ENCODE results near the gene LMNTD1. TPM values are rescaled to one million over a fixed set of nuclear protein-coding genes. Genes with fewer than 3 reads are reported as not detected.
A peak's percentile ranks its signal among the peaks of the same experiment; 100 is the strongest.
"Not testable (repeated sequence)": the region's sequence is repeated elsewhere in the genome, so short reads cannot be mapped to it uniquely, and the experiment has no call there.

LMNTD1 gene
- total RNA-seq, 2 donors from 2014 or later = 36.9 to 54.7 TPM

DNA sequence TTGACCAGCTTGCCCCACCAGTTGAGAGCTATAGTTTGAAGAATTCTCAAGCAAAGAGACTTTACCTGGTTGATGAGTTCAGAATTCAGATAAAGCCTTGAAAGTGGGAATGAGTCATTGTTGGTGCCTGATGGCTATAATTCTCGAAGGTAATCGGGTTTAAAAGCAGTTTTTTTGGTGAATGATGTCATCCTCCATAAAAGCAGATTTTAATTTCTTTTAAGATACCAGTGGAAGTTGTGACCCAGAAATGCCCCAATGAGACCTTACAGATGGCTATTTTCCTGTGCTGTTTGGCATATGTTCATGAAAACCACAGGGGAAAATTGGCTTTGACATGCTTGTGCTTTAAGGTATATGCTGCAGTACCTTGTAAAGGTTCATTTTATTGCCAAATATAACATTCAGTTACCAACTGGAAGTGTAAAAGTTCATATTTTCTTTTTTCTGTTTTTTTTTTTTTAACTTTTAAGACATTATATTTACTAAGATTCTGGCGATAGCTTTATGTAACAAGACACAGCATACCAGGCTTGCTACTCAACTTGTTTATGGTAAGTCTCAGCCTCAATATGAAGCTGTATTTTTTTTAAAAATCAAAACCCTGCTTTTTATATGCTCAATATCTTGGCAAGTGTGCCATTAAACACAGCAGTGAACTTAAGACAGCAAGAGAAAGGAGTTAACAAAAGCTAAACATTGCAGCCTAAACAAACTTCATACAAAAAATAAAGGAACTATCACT is 119.3 kb downstream of the LMNTD1 start:
- 36 to 83% methylated on average over 2 to 3 of the region's 3 CpGs for WGBS, 2 experiments (ENCODE audit: insufficient coverage in 1 of 2, insufficient read length in 1 of 2)
- H3K36me3 Mint-ChIP-seq (ENCODE audit: low read depth) = no peaks in the 10 kb centered on the region
- peaks cover 32% of the 10 kb centered on the region for H3K4me1 Mint-ChIP-seq
- H3K4me1 ChIP-seq (ENCODE audit: control insufficient read depth, insufficient read depth, low read length) = peaks cover 10% of the 10 kb centered on the region
- no peaks in the 10 kb centered on the region for H3K9me3 ChIP-seq (ENCODE audit: control insufficient read depth, low read length)
- H3K4me3 ChIP-seq (ENCODE audit: low read length) = no peak overlapping the region
- no peak overlapping the region for H3K4me3 Mint-ChIP-seq
- H3K9me3 Mint-ChIP-seq = no peaks in the 10 kb centered on the region
- no peaks in the 10 kb centered on the region for H3K27me3 ChIP-seq (ENCODE audit: control insufficient read depth, insufficient read depth, low read length, poor library complexity, severe bottlenecking)
- peak overlapping the region; percentile 3 for H3K27ac Mint-ChIP-seq
- H3K36me3 ChIP-seq (ENCODE audit: control insufficient read depth, insufficient read depth, low read length) = no peaks in the 10 kb centered on the region
- no peak overlapping the region for H3K27ac ChIP-seq (ENCODE audit: low read depth, low read length)
- no peak overlapping the region for H3K9ac ChIP-seq (ENCODE audit: extremely low read depth, low read length, poor library complexity, severe bottlenecking)
- no peak for DNase-seq
- TF ChIP-seq, protein P1, sequence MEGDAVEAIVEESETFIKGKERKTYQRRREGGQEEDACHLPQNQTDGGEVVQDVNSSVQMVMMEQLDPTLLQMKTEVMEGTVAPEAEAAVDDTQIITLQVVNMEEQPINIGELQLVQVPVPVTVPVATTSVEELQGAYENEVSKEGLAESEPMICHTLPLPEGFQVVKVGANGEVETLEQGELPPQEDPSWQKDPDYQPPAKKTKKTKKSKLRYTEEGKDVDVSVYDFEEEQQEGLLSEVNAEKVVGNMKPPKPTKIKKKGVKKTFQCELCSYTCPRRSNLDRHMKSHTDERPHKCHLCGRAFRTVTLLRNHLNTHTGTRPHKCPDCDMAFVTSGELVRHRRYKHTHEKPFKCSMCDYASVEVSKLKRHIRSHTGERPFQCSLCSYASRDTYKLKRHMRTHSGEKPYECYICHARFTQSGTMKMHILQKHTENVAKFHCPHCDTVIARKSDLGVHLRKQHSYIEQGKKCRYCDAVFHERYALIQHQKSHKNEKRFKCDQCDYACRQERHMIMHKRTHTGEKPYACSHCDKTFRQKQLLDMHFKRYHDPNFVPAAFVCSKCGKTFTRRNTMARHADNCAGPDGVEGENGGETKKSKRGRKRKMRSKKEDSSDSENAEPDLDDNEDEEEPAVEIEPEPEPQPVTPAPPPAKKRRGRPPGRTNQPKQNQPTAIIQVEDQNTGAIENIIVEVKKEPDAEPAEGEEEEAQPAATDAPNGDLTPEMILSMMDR (conservative IDR thresholded peaks at IDR 0.05) = no peak
- H3K27me3 Mint-ChIP-seq (ENCODE audit: insufficient read depth) = no peaks in the 10 kb centered on the region

DNA sequence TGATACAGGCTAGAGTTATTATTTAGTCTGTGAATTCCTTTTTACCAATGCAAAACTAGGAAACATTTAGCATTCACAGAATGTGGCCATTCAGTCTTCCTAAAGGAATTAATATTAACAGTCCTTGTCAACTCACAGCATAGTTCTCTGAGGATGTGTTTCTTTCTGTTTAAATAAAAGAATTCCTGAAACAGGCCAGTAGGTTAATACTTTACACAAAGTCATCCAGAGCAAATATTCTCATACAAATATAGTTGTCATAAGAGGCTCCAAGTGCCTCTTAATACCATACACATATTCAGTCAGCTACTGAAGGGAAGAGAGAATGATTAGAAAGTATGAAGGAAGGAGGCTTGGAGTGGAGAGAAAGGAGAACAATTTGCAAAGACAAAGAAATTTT is 120.1 kb downstream of the LMNTD1 start:
- H3K9me3 Mint-ChIP-seq = no peaks in the 10 kb centered on the region
- Histone ChIP-seq H3K9ac (ENCODE audit: extremely low read depth, low read length, poor library complexity, severe bottlenecking) (no peak overlapping the region), H3K36me3 (ENCODE audit: control insufficient read depth, insufficient read depth, low read length) (no peaks in the 10 kb centered on the region), H3K9me3 (ENCODE audit: control insufficient read depth, low read length) (no peaks in the 10 kb centered on the region), H3K27me3 (ENCODE audit: control insufficient read depth, insufficient read depth, low read length, poor library complexity, severe bottlenecking) (no peaks in the 10 kb centered on the region), H3K4me3 (ENCODE audit: low read length) (no peak overlapping the region), H3K4me1 (ENCODE audit: control insufficient read depth, insufficient read depth, low read length) (peaks cover 10% of the 10 kb centered on the region), H3K27ac (ENCODE audit: low read depth, low read length) (no peak overlapping the region)
- no peak overlapping the region for H3K4me3 Mint-ChIP-seq
- peaks cover 32% of the 10 kb centered on the region for H3K4me1 Mint-ChIP-seq
- H3K36me3 Mint-ChIP-seq (ENCODE audit: low read depth) = no peaks in the 10 kb centered on the region
- no peaks in the 10 kb centered on the region for H3K27me3 Mint-ChIP-seq (ENCODE audit: insufficient read depth)
- TF ChIP-seq, protein P1 (conservative IDR thresholded peaks at IDR 0.05) = no peak
- peak overlapping the region; percentile 3 for H3K27ac Mint-ChIP-seq
- DNase-seq = no peak

DNA sequence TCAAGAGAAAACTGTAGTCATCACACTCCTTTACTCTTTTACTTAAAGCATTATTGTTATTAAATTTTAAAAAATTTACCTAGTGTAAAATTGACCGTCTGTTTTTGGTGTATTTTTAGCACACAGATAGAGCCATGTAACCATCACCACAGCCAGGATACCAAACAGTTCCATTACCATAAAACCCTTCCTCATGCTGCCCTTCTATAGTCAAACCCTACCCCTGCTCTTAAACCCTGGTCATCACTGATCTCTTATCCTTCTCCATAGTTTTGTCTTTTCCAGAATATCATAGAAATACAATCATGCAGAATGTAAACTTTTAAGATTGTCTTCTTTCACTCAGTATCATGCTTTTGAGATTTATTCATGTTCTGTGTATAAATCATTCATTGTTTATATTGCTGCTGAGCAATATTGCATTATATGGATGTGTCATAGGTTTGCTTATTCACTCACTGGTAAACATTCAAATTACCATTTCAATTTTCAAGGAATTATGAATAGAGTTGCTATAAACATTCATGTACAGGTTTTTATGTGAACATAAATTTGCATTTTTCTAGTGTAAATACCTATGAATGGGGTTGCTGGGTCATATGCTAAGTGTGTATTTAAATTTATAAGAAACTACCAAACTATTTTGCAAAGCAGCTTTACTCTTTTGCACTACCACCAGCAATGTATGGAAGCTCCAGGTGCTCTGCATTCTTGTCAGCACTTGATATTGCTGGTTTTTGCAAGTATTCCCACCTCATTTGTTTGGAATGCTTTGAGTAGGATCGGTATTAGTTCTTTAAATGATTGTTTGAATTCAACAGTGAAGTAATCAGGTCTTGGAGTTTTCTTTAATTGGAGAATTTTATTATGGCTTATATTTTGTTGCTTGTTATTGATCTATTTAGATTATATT is 125.5 kb downstream of the LMNTD1 start:
- Histone ChIP-seq H3K27me3 (ENCODE audit: control insufficient read depth, insufficient read depth, low read length, poor library complexity, severe bottlenecking) (no peaks in the 10 kb centered on the region), H3K9ac (ENCODE audit: extremely low read depth, low read length, poor library complexity, severe bottlenecking) (no peak overlapping the region), H3K9me3 (ENCODE audit: control insufficient read depth, low read length) (no peaks in the 10 kb centered on the region), H3K4me3 (ENCODE audit: low read length) (no peak overlapping the region), H3K4me1 (ENCODE audit: control insufficient read depth, insufficient read depth, low read length) (peaks cover 1% of the 10 kb centered on the region), H3K36me3 (ENCODE audit: control insufficient read depth, insufficient read depth, low read length) (no peaks in the 10 kb centered on the region), H3K27ac (ENCODE audit: low read depth, low read length) (no peak overlapping the region)
- Mint-ChIP-seq H3K27ac (no peak overlapping the region), H3K27me3 (ENCODE audit: insufficient read depth) (no peaks in the 10 kb centered on the region), H3K4me1 (peaks cover 3% of the 10 kb centered on the region), H3K36me3 (ENCODE audit: low read depth) (no peaks in the 10 kb centered on the region), H3K9me3 (no peaks in the 10 kb centered on the region), H3K4me3 (no peak overlapping the region)
- TF ChIP-seq, protein P1 (conservative IDR thresholded peaks at IDR 0.05) = no peak
- no peak for DNase-seq
- WGBS, 2 experiments (ENCODE audit: insufficient coverage in 1 of 2, insufficient read length in 1 of 2) = 90 to 100% methylated on average over 1 to 2 of the region's 2 CpGs

DNA sequence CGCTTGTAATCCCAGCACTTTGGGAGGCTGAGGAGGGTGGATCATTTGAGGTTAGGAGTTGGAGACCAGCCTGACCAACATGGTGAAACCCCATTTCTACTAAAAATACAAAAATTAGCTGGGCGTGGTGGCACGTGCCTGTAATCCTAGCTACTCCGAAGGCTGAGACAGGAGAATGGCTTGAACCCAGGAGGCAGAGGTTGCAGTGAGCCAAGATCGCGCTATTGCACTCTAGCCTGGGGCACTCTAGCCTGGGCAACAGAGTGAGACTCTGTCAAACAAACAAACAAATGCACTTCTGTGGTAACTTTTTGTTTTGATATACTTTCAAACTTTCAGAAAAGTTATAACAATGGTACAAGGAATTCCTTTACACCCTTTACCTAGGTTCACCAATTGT is 126.3 kb downstream of the LMNTD1 start:
- not testable (repeated sequence) for H3K27ac ChIP-seq (ENCODE audit: low read depth, low read length); H3K4me1 ChIP-seq (ENCODE audit: control insufficient read depth, insufficient read depth, low read length); H3K9me3 Mint-ChIP-seq; H3K9me3 ChIP-seq (ENCODE audit: control insufficient read depth, low read length); H3K27ac Mint-ChIP-seq; H3K27me3 ChIP-seq (ENCODE audit: control insufficient read depth, insufficient read depth, low read length, poor library complexity, severe bottlenecking); H3K9ac ChIP-seq (ENCODE audit: extremely low read depth, low read length, poor library complexity, severe bottlenecking); H3K27me3 Mint-ChIP-seq (ENCODE audit: insufficient read depth); H3K4me3 ChIP-seq (ENCODE audit: low read length); H3K4me1 Mint-ChIP-seq; H3K36me3 ChIP-seq (ENCODE audit: control insufficient read depth, insufficient read depth, low read length); H3K36me3 Mint-ChIP-seq (ENCODE audit: low read depth); DNase-seq; H3K4me3 Mint-ChIP-seq
- WGBS, 2 experiments (ENCODE audit: insufficient coverage in 1 of 2, insufficient read length in 1 of 2) = 96 to 99% methylated on average over 3 to 6 of the region's 6 CpGs
